ENCODE data around the gene ARHGAP27. TPM values are rescaled to one million over a fixed set of nuclear protein-coding genes. Genes with fewer than 3 reads are reported as not detected.
A peak's percentile ranks its signal among the peaks of the same experiment; 100 is the strongest.

Gene ARHGAP27
- total RNA-seq, 1 donor from 2014 or later, result 27.1 TPM

- peaks cover 13% of the 10 kb centered on the region for H3K36me3 ChIP-seq (ENCODE audit: control insufficient read depth, insufficient read depth, low read length)
- H3K4me3 ChIP-seq (ENCODE audit: low read depth, low read length), result no peak overlapping the region
- no peak for FAIRE-seq
- TF ChIP-seq CTCF (IDR thresholded peaks at IDR 0.05; ENCODE audit: insufficient read depth, low read length, severe bottlenecking), result no peak
- no peak for DNase-seq (ENCODE audit: low read depth)
- H3K27me3 ChIP-seq (ENCODE audit: control insufficient read depth, insufficient read depth, low read length), result no peaks in the 10 kb centered on the region
Measured at GRCh38 chr17:45437465-45438283, 5.0 kb upstream of the ARHGAP27 start.

- Histone ChIP-seq H3K27me3 (ENCODE audit: control insufficient read depth, insufficient read depth, low read length) (no peaks in the 10 kb centered on the region), H3K4me3 (ENCODE audit: low read depth, low read length) (no peak overlapping the region), H3K36me3 (ENCODE audit: control insufficient read depth, insufficient read depth, low read length) (peaks cover 13% of the 10 kb centered on the region)
- FAIRE-seq (no peak), DNase-seq (ENCODE audit: low read depth) (no peak)
- no peak for TF ChIP-seq CTCF (IDR thresholded peaks at IDR 0.05; ENCODE audit: insufficient read depth, low read length, severe bottlenecking)
Measured at GRCh38 chr17:45436625-45437464, 4.2 kb upstream of the ARHGAP27 start.

GRCh38 chr17:45436161-45436560 lies 3.5 kb upstream of the ARHGAP27 start:
- no peak for FAIRE-seq

GRCh38 chr17:45435481-45435880 lies 2.8 kb upstream of the ARHGAP27 start:
- H3K36me3 ChIP-seq (ENCODE audit: control insufficient read depth, insufficient read depth, low read length), result peaks cover 11% of the 10 kb centered on the region
- no peak overlapping the region for H3K4me3 ChIP-seq (ENCODE audit: low read depth, low read length)
- no peak for TF ChIP-seq CTCF (IDR thresholded peaks at IDR 0.05; ENCODE audit: insufficient read depth, low read length, severe bottlenecking)
- FAIRE-seq, result no peak
- DNase-seq (ENCODE audit: low read depth), result no peak
- H3K27me3 ChIP-seq (ENCODE audit: control insufficient read depth, insufficient read depth, low read length), result no peaks in the 10 kb centered on the region

More at GRCh38 chr17:45436161-45436560, 3.5 kb upstream of the ARHGAP27 start:
- peaks cover 11% of the 10 kb centered on the region for H3K36me3 ChIP-seq (ENCODE audit: control insufficient read depth, insufficient read depth, low read length)
- no peak for DNase-seq (ENCODE audit: low read depth)
- H3K4me3 ChIP-seq (ENCODE audit: low read depth, low read length), result no peak overlapping the region
- no peak for TF ChIP-seq CTCF (IDR thresholded peaks at IDR 0.05; ENCODE audit: insufficient read depth, low read length, severe bottlenecking)
- H3K27me3 ChIP-seq (ENCODE audit: control insufficient read depth, insufficient read depth, low read length), result no peaks in the 10 kb centered on the region

- no peak for DNase-seq (ENCODE audit: low read depth)
- H3K36me3 ChIP-seq (ENCODE audit: control insufficient read depth, insufficient read depth, low read length), result peaks cover 15% of the 10 kb centered on the region
- no peak for TF ChIP-seq CTCF (IDR thresholded peaks at IDR 0.05; ENCODE audit: insufficient read depth, low read length, severe bottlenecking)
- no peak for FAIRE-seq
- H3K4me3 ChIP-seq (ENCODE audit: low read depth, low read length), result peak overlapping the region; percentile 89
- H3K27me3 ChIP-seq (ENCODE audit: control insufficient read depth, insufficient read depth, low read length), result no peaks in the 10 kb centered on the region
Measured at GRCh38 chr17:45433159-45433535, 477 bp upstream of the ARHGAP27 start.

All from bronchial epithelial cell (primary cell).